Loucy (cell line): ENCODE results near the gene NOMO2.
"Not testable (repeated sequence)": the region's sequence is repeated elsewhere in the genome, so short reads cannot be mapped to it uniquely, and the experiment has no call there.

Experiments
- H2AFZ ChIP-seq: fragments of 200-600 bp; sonication (generic); 2 replicates; pipeline ENCODE4 v1.6.0; 2016; ENCODE audit warnings: antibody characterized with exemption, mild to moderate bottlenecking, low read length, moderate library complexity
- H3F3A ChIP-seq: fragments of 200-600 bp; 2 replicates; pipeline ENCODE4 v1.6.0; 2016; ENCODE audit warnings: antibody characterized with exemption, low read depth, mild to moderate bottlenecking
- H3K27me3 ChIP-seq: fragments of 200-600 bp; sonication (generic); 2 replicates; pipeline ENCODE4 v1.6.1; 2014; ENCODE audit warnings: low read length, mild to moderate bottlenecking; ENCODE audit not compliant: insufficient read depth, poor library complexity, severe bottlenecking
- H3K36me3 ChIP-seq: fragments of 200-600 bp; sonication (generic); 2 replicates; pipeline ENCODE4 v1.6.1; 2016; ENCODE audit warnings: low read length; ENCODE audit not compliant: insufficient read depth
- H3K4me1 ChIP-seq: fragments of 200-600 bp; sonication (generic); 2 replicates; pipeline ENCODE4 v1.5.1; 2014; ENCODE audit warnings: low read length, mild to moderate bottlenecking; ENCODE audit not compliant: insufficient read depth, poor library complexity, severe bottlenecking
- H3K4me2 ChIP-seq: fragments of 200-600 bp; sonication (generic); 2 replicates; pipeline ENCODE4 v1.6.0; 2014; ENCODE audit warnings: antibody characterized with exemption, low read length, low read depth, mild to moderate bottlenecking; ENCODE audit not compliant: poor library complexity, severe bottlenecking
- H3K4me3 ChIP-seq: fragments of 200-600 bp; sonication (generic); 2 replicates; pipeline ENCODE4 v1.5.1; 2014; ENCODE audit warnings: low read length, mild to moderate bottlenecking, mixed read lengths; ENCODE audit not compliant: poor library complexity, severe bottlenecking
- H3K79me2 ChIP-seq: fragments of 200-600 bp; sonication (generic); 2 replicates; pipeline ENCODE4 v1.6.1; 2014; ENCODE audit warnings: low read length; ENCODE audit not compliant: insufficient read depth
- H3K9ac ChIP-seq: fragments of 200-600 bp; sonication (generic); 2 replicates; pipeline ENCODE4 v1.6.0; 2014; ENCODE audit warnings: mild to moderate bottlenecking, low read depth, low read length, moderate library complexity; ENCODE audit not compliant: poor library complexity, severe bottlenecking
- H3K9me2 ChIP-seq: fragments of 200-600 bp; sonication (generic); replicated peaks from 2 replicates; pipeline ENCODE4 v1.6.1; 2016; ENCODE audit warnings: low read depth, low read length, mixed read lengths
- H3K9me3 ChIP-seq: fragments of 200-600 bp; sonication (generic); 2 replicates; pipeline ENCODE4 v1.6.1; 2014; ENCODE audit warnings: mild to moderate bottlenecking, antibody characterized with exemption, low read length, low read depth; ENCODE audit not compliant: insufficient read depth
- H4K20me1 ChIP-seq: fragments of 200-600 bp; sonication (generic); 2 replicates; pipeline ENCODE4 v1.6.0; 2014; ENCODE audit warnings: antibody characterized with exemption, low read length, mild to moderate bottlenecking; ENCODE audit not compliant: insufficient read depth, poor library complexity, severe bottlenecking
- CTCF ChIP-seq: fragments of 200-600 bp; sonication (generic); conservative IDR thresholded peaks from 2 replicates; pipeline ENCODE4 v1.5.1; 2014; ENCODE audit warnings: mild to moderate bottlenecking, antibody characterized with exemption, low read length
- EZH2phosphoT487 ChIP-seq: fragments of 200-600 bp; IDR thresholded peaks from 2 replicates; pipeline ENCODE4 v1.6.1; 2018; ENCODE audit warnings: antibody characterized with exemption, mild to moderate bottlenecking, moderate library complexity, borderline replicate concordance

NOMO2 gene

GRCh38 chr16:18589806-18590205, 27.9 kb upstream of the NOMO2 start:
- H4K20me1 ChIP-seq, H3F3A ChIP-seq, H3K9me2 ChIP-seq, H3K36me3 ChIP-seq, H3K9me3 ChIP-seq, H3K27me3 ChIP-seq, H2AFZ ChIP-seq, H3K79me2 ChIP-seq, H3K9ac ChIP-seq, H3K4me2 ChIP-seq, H3K4me3 ChIP-seq, H3K4me1 ChIP-seq: not testable (repeated sequence)

- not testable (repeated sequence) for H3K27me3 ChIP-seq, H3K36me3 ChIP-seq, H4K20me1 ChIP-seq, H3K4me1 ChIP-seq, H3F3A ChIP-seq, H3K9me3 ChIP-seq, H2AFZ ChIP-seq, H3K9ac ChIP-seq, H3K4me3 ChIP-seq, H3K4me2 ChIP-seq, H3K9me2 ChIP-seq, H3K79me2 ChIP-seq
These were observed 25.0 kb upstream of the NOMO2 start for GRCh38 chr16:18586560-18587540.

- not testable (repeated sequence) for H3K9me3 ChIP-seq, H3F3A ChIP-seq, H3K4me3 ChIP-seq, H2AFZ ChIP-seq, H3K4me1 ChIP-seq, H4K20me1 ChIP-seq, H3K36me3 ChIP-seq, H3K79me2 ChIP-seq, H3K27me3 ChIP-seq, H3K4me2 ChIP-seq, H3K9me2 ChIP-seq, H3K9ac ChIP-seq
These were observed 23.9 kb upstream of the NOMO2 start for GRCh38 chr16:18585789-18586188.

- Histone ChIP-seq H3K27me3 (no peaks in the 10 kb centered on the region), H3K4me1 (no peaks in the 10 kb centered on the region)
- TF ChIP-seq CTCF (no peak), EZH2phosphoT487 (no peak)
These were observed 21.0 kb upstream of the NOMO2 start for GRCh38 chr16:18582902-18583301.

GRCh38 chr16:18580396-18580795, 18.5 kb upstream of the NOMO2 start:
- not testable (repeated sequence) for H3F3A ChIP-seq, H3K9ac ChIP-seq, H2AFZ ChIP-seq, H3K79me2 ChIP-seq, H3K9me2 ChIP-seq, H3K4me1 ChIP-seq, H3K9me3 ChIP-seq, H3K4me3 ChIP-seq, H3K27me3 ChIP-seq, H3K4me2 ChIP-seq, H3K36me3 ChIP-seq, H4K20me1 ChIP-seq

More at GRCh38 chr16:18582902-18583301, 21.0 kb upstream of the NOMO2 start:
- Histone ChIP-seq H3K79me2 (no peaks in the 10 kb centered on the region), H4K20me1 (no peaks in the 10 kb centered on the region), H3K9me2 (no peaks in the 10 kb centered on the region), H3F3A (no peaks in the 10 kb centered on the region), H3K9me3 (no peaks in the 10 kb centered on the region), H2AFZ (no peak overlapping the region), H3K36me3 (no peaks in the 10 kb centered on the region), H3K9ac (no peak overlapping the region), H3K4me2 (no peak overlapping the region), H3K4me3 (no peak overlapping the region)

- not testable (repeated sequence) for H3K9me2 ChIP-seq, H3K27me3 ChIP-seq, H2AFZ ChIP-seq, H3K79me2 ChIP-seq, H3K36me3 ChIP-seq, H3K4me3 ChIP-seq, H3F3A ChIP-seq, H3K4me2 ChIP-seq, H3K9me3 ChIP-seq, H4K20me1 ChIP-seq, H3K9ac ChIP-seq, H3K4me1 ChIP-seq
These were observed 17.4 kb upstream of the NOMO2 start for GRCh38 chr16:18579261-18579660.
